DND-41 (cell line): ENCODE data around the gene HSPA2.

Experiments used
- ATAC-seq: fragments of 200-7000 bp; cut with Tn5 transposase; 3 replicates; pipeline ENCODE4 v1.9.1; 2021; ENCODE audit warnings: low read depth; ENCODE audit not compliant: insufficient read depth
- DNase-seq: peaks from one replicate; pipeline ENCODE4 v3.0.0-alpha.2; 2020
- H2AFZ ChIP-seq: 2 replicates; pipeline ENCODE4 v1.6.0; 2012; ENCODE audit warnings: low read depth, low read length
- H3K27ac ChIP-seq: 2 replicates; pipeline ENCODE4 v1.5.1; 2012; ENCODE audit warnings: low read length, inconsistent platforms
- H3K27me3 ChIP-seq: fragments of 200-600 bp; sonication (generic); 2 replicates; pipeline ENCODE4 v1.6.0; 2012; ENCODE audit warnings: low read length, mild to moderate bottlenecking, inconsistent platforms; ENCODE audit not compliant: insufficient read depth, poor library complexity
- H3K36me3 ChIP-seq: 2 replicates; pipeline ENCODE4 v1.5.1; 2012; ENCODE audit warnings: low read length, inconsistent platforms; ENCODE audit not compliant: insufficient read depth
- H3K4me1 ChIP-seq: 2 replicates; pipeline ENCODE4 v1.5.1; 2012; ENCODE audit warnings: mild to moderate bottlenecking, low read length; ENCODE audit not compliant: insufficient read depth
- H3K4me2 ChIP-seq: 2 replicates; pipeline ENCODE4 v1.6.0; 2012; ENCODE audit warnings: mild to moderate bottlenecking, moderate library complexity, low read length, inconsistent platforms; ENCODE audit not compliant: insufficient read depth
- H3K4me3 ChIP-seq, 2 experiments: fragments of 200-600 bp in 1 of 2; shearing (Covaris generic) in 1 of 2; 2 replicates each; pipeline ENCODE4 v1.5.1; 2012 to 2016; ENCODE audit warnings: inconsistent platforms in 2 of 2, low read length in 2 of 2, mild to moderate bottlenecking in 2 of 2, low read depth in 1 of 2, moderate library complexity in 1 of 2
- H3K79me2 ChIP-seq: 2 replicates; pipeline ENCODE4 v1.6.0; 2012; ENCODE audit warnings: low read length, inconsistent platforms; ENCODE audit not compliant: insufficient read depth
- H3K9ac ChIP-seq: 2 replicates; pipeline ENCODE4 v1.6.0; 2012; ENCODE audit warnings: low read depth, mild to moderate bottlenecking, inconsistent platforms, low read length, moderate library complexity
- H3K9me3 ChIP-seq: 2 replicates; pipeline ENCODE4 v1.5.1; 2012; ENCODE audit warnings: low read length, moderate library complexity, mild to moderate bottlenecking, inconsistent platforms; ENCODE audit not compliant: insufficient read depth, severe bottlenecking
- H4K20me1 ChIP-seq: 2 replicates; pipeline ENCODE4 v1.6.0; 2012; ENCODE audit warnings: low read length; ENCODE audit not compliant: insufficient read depth
- CTCF ChIP-seq: IDR thresholded peaks from 2 replicates; pipeline ENCODE4 v1.5.1; 2012; ENCODE audit warnings: borderline replicate concordance, low read length, moderate library complexity, mild to moderate bottlenecking; ENCODE audit not compliant: poor library complexity, severe bottlenecking; ENCODE audit errors: extremely low read depth
- EZH2 ChIP-seq: IDR thresholded peaks from 3 replicates; pipeline ENCODE4 v1.6.1; 2012; ENCODE audit warnings: borderline replicate concordance, low read depth, mild to moderate bottlenecking, moderate library complexity, low read length, inconsistent platforms; ENCODE audit not compliant: severe bottlenecking

HSPA2 gene

DNA sequence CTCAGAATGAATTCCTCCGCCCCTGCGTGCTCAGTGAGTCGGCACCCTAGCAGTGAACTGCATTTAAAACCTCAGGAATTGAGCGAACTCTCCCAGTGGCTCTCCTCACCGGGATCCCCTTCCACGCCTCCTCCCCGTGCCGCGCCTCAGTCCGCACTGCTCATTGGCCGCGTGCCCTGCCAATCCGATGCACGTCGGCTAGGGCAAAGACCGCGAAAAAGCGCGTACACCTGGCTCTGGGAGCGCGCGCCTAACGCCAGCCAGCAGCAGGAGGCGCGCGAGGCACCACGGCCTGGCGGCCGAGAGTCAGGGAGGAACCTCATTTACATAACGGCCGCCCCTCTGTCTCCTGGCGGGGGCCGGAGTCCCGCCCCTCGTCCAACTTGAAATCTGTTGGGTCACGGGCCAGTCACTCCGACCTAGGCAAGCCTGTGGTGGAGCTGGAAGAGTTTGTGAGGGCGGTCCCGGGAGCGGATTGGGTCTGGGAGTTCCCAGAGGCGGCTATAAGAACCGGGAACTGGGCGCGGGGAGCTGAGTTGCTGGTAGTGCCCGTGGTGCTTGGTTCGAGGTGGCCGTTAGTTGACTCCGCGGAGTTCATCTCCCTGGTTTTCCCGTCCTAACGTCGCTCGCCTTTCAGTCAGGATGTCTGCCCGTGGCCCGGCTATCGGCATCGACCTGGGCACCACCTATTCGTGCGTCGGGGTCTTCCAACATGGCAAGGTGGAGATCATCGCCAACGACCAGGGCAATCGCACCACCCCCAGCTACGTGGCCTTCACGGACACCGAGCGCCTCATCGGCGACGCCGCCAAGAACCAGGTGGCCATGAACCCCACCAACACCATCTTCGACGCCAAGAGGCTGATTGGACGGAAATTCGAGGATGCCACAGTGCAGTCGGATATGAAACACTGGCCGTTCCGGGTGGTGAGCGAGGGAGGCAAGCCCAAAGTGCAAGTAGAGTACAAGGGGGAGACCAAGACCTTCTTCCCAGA lies at the start of gene HSPA2:
TSS of gene HSPA2 (plus strand) at position 534 of the 995 bp plus-strand sequence. CDS start at position 643, 109 bp downstream.
- H3K4me3 ChIP-seq = no peak within 1 kb of the TSS
- H3K27ac ChIP-seq = no peak within 1 kb of the TSS
- TF ChIP-seq CTCF (no peak), EZH2 (no peak)
- no peak within 1 kb of the TSS for H2AFZ ChIP-seq
- DNase-seq = no peak
- H4K20me1 ChIP-seq = no peaks in the 10 kb centered on the region
- H3K9me3 ChIP-seq = no peaks in the 10 kb centered on the region
- no peak within 1 kb of the TSS for H3K9ac ChIP-seq
- no peaks in the 10 kb centered on the region for H3K4me1 ChIP-seq
- H3K36me3 ChIP-seq = no peaks in the 10 kb centered on the region
- ATAC-seq = no peak
- no peaks in the 10 kb centered on the region for H3K27me3 ChIP-seq
- H3K79me2 ChIP-seq = no peaks in the 10 kb centered on the region
- no peak within 1 kb of the TSS for H3K4me2 ChIP-seq

DNA sequence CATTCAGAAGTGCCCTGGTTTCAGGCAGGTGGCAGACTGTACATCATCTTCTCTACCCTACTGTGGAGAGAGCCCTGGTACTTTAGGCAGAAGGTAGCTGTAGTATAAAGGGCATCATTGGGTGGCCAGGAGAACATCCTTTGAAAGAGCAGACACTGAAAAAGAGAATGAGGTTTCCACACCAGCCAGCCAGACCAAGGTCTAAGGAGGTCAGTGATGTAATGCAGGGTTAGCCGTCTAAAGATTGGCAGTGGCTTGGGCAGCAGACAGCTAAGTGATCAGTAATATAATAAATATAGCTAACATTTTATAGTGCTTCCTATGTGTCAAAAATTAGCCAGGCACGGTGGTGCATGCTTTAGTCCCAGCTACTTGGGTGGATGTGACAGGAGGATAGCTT lies 48.9 kb upstream of the HSPA2 start:
- ATAC-seq (no peak), DNase-seq (no peak)
- TF ChIP-seq CTCF (no peak), EZH2 (no peak)
- no peaks in the 10 kb centered on the region for H3K4me1 ChIP-seq
- no peak overlapping the region for H3K9ac ChIP-seq
- H3K27ac ChIP-seq = no peak overlapping the region
- no peaks in the 10 kb centered on the region for H3K27me3 ChIP-seq
- H3K4me2 ChIP-seq = no peak overlapping the region
- H3K79me2 ChIP-seq = peaks cover 55% of the 10 kb centered on the region
- H3K36me3 ChIP-seq = peaks cover 62% of the 10 kb centered on the region
- H3K4me3 ChIP-seq = no peak overlapping the region
- H2AFZ ChIP-seq = no peak overlapping the region
- H4K20me1 ChIP-seq = peaks cover 4% of the 10 kb centered on the region; the same call in 1 of the 2 replicates
- no peaks in the 10 kb centered on the region for H3K9me3 ChIP-seq

- no peak overlapping the region for H3K27ac ChIP-seq
- no peak overlapping the region for H3K4me2 ChIP-seq
- peaks cover 52% of the 10 kb centered on the region for H3K36me3 ChIP-seq
Observed at GRCh38 chr14:64493455-64493854, 47.1 kb upstream of the HSPA2 start.

More at GRCh38 chr14:64493455-64493854, 47.1 kb upstream of the HSPA2 start:
- Histone ChIP-seq H3K79me2 (peaks cover 67% of the 10 kb centered on the region), H3K9me3 (no peaks in the 10 kb centered on the region), H3K27me3 (no peaks in the 10 kb centered on the region), H3K9ac (no peak overlapping the region), H3K4me1 (no peaks in the 10 kb centered on the region), H4K20me1 (peaks cover 4% of the 10 kb centered on the region; the same call in 1 of the 2 replicates), H2AFZ (no peak overlapping the region), H3K4me3 (no peak overlapping the region)
- DNase-seq = no peak
- ATAC-seq = no peak
- no peak for TF ChIP-seq EZH2
- no peak for TF ChIP-seq CTCF
